NCI-H345 (cell line): ENCODE measurements around the gene ZNF576.
A peak's percentile ranks its signal among the peaks of the same experiment; 100 is the strongest.
"Not testable (repeated sequence)": the region's sequence is repeated elsewhere in the genome, so short reads cannot be mapped to it uniquely, and the experiment has no call there.

Experiments used
- DNase-seq: peaks from one replicate; lab custom pipeline; 2025; lab: John Stamatoyannopoulos, UW

ZNF576 gene

GRCh38 chr19:43575156-43575950 is 21.0 kb upstream of the ZNF576 start, which contains the start of the genes PINLYP and XRCC1:
Gene PINLYP (plus strand): TSS chr19:43575801. CDS start chr19:43577192, 1,391 bp downstream.
Gene XRCC1 (minus strand): TSS chr19:43575527. CDS start chr19:43575458, 69 bp downstream.
- DNase-seq, result peak; percentile 98

DNA sequence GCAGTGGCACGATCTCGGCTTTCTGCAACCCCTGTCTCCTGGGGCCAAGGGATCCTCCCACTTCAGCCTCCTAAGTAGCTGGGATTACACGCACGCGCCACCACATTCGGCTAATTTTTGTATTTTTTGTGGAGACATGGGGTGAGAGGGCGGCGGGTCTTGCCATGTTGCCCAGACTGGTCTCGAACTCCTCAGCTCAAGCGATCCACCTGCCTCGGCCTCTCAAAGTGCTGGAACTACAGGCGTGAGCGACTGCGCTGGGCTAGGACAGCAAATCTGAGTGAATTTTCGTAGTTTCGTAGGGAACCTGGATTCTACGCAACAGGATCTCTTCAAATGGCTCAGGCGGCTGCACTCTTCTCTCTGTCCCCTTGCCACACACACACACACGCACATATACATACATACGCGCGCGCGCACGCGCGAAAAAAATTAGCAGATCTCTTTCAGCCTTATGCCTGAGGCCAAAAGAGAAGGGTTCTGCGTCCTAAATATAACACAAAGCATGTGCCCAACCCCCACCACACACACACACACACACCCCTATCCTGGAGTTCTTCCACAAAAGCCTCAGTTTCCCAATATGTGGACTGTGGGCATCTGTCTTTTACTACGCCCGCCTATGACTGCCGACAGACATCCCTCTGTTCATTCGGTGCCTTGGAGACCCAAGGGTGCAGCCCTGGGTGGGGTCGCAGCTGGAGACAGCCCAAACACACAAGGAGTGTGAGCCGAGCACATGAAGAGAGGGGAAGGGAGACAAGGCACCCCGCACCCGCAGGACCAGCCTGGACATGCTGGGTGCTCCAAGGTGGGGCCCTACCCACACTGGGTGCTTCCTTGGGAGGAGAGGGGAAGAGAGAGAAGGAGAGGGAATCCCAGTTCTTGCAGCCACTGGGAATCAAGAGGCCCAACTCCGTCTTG is 20.2 kb upstream of the ZNF576 start:
- DNase-seq, result peak; percentile 24

GRCh38 chr19:43578787-43579186 is 17.6 kb upstream of the ZNF576 start:
- no peak for DNase-seq

DNA sequence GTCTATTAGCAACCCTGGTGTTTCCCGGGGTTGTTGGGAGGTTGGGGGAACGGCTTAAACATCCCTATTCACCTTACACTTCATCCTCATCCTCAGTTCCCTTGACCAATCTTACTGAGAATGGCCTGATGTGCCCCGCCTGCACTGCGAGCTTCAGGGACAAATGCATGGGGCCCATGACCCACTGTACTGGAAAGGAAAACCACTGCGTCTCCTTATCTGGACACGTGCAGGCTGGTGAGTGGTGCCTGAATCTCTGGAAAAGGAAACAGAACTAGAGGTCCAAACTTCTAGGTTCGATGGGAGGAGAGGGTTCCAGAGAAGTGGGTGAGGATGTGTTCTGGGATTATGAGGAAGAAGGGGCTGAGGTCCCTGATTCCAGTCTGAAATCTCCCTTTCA is 14.9 kb upstream of the ZNF576 start:
- DNase-seq, result no peak

- DNase-seq, result no peak
These were observed 13.9 kb upstream of the ZNF576 start for GRCh38 chr19:43582495-43582894.

GRCh38 chr19:43584484-43584883 is 11.9 kb upstream of the ZNF576 start:
- no peak for DNase-seq

- DNase-seq, result no peak
These were observed 10.0 kb upstream of the ZNF576 start for GRCh38 chr19:43586346-43586745.

- not testable (repeated sequence) for DNase-seq
These were observed 9.4 kb upstream of the ZNF576 start for GRCh38 chr19:43587029-43587428.

DNA sequence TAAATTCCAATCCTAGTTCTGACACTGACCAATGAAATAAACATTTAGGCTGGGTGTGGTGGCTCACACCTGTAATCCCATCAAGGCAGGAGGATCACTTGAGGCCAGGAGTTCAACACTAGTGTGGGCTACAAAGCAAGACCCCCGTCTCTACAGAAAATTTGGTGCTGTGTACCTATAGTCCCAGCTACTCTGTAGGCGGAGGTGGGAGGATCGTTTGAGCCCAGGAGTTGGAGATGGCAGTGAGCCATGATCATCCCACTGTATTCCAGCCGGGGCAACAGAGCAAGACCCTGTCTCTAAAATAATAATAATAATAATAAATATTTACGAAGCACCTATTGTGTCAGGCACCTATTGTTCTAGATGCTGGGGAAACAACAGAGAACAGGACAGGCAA is 7.1 kb upstream of the ZNF576 start:
- DNase-seq, result no peak

GRCh38 chr19:43589678-43590077 is 6.7 kb upstream of the ZNF576 start:
- no peak for DNase-seq

DNA sequence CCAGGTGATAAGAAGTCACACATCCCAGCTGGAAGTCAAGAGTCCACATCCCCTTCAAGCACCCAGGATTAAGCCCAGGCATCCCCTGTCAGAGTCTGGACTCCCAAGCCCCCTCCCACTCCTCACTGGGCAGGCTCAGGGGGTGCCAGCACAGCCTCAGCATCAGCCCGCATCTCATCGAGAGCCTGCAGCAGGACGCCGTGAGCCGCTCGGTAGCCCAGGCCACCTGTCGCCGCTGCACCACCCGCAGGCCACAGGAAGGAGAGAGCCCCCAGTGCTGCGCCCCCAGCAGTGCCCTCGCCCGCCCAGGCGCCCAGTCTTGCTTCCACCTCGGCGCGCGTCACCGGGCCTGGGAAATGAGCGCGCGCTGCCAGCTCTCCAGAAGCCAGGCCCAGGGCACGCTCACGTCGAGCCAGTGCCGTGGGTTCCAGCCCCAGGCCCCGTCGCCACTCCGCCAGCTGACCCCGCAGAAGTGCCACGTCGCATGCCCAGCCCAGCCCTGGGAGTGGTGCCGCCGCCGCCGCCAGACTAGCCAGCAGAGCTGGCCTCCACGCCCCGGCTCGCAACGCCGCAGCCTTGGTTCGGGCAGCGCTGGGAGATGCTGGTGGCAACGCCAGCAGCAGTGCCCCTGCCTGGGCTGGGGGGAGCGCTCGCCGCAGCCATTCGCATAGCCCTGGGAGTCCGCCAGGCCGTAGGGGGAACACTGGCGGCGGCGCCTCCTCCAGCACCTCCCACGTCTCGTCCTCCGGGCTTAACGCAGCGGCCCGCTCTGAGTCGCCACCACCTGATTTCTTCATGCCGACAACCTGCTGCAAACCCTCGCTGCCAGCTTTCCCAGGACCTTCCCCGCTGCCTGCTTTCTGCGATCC is 4.3 kb upstream of the ZNF576 start:
- DNase-seq, result no peak

GRCh38 chr19:43592800-43593350 is 3.5 kb upstream of the ZNF576 start:
- DNase-seq, result no peak

DNA sequence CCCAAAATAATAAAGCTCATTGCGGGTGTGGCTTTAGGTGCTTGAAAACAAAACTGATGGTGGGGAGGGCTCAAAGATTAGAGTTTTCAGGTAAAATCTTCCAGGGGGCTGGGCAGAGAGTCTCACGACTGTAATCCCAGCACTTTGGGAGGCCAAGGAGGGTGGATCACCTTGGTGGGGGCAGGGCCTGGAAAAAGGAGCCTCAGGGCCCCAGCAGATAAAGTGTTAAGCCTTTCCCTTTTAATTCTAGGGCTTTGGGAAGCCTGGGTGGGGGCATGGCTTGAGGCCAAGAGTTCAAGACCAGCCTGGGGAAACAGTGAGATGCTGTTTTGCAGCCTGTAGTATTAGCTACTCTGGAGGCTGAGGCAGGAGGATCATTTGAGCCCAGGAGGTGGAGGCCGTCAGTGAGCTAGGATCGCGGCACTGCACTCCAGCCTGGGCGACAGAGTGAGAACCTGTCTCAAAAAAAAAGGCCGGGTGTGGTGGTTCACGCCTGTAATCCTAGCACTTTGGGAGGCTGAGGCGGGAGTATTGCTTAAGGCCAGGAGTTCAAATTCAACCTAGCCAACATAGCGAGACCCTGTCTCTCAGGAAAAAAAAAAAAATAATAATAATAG is 2.2 kb upstream of the ZNF576 start:
- DNase-seq, result no peak

DNA sequence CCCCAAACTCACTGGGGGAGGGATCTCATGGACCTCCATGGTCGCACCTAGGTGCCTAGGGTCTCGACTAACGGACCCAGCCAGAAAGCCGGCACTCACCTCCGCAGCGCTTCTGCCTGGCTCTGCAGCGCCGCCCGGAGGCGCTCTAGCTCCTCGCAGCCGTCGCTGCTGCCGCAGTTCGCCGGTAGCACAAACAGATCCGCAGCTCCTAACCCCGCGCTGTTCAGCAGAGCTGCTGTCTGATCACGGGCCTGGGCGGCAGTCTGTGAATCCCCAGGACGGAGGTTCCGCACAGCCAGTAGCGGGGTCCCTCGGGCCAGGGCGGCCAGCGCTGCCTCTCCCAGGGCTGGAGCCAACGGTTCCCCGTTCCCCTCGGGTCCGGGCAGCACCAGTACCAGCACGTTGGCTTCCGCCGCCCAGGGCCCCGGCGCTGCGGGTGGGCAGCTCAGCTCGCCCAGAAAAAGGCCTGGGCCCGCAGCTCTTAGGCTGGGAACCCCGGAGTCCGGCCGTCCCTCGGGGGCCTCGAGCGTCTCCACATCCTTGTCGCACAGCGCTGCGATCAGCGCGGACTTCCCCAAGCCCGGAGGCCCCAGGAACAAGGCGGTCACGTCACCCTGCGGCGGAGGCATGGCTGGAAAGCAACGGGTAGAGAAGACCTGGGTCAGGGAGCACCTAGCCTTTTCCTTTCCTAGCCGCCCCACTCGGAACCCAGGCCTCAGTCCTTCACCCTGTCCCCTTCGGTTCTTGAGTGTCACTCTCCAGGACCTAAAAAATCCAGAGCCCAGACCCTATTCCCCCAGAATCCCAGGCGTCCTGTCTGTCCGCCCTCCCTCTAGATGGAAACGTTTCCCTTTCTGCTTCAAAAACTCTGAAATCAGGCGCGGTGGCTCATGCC is 1.4 kb upstream of the ZNF576 start:
- DNase-seq, result no peak

- DNase-seq, result no peak
These were observed 793 bp upstream of the ZNF576 start for GRCh38 chr19:43595605-43595998.

- DNase-seq, result no peak
These were observed 557 bp downstream of the ZNF576 start for GRCh38 chr19:43596842-43597461.

- DNase-seq, result no peak
These were observed 1.5 kb downstream of the ZNF576 start for GRCh38 chr19:43597876-43598275.

DNA sequence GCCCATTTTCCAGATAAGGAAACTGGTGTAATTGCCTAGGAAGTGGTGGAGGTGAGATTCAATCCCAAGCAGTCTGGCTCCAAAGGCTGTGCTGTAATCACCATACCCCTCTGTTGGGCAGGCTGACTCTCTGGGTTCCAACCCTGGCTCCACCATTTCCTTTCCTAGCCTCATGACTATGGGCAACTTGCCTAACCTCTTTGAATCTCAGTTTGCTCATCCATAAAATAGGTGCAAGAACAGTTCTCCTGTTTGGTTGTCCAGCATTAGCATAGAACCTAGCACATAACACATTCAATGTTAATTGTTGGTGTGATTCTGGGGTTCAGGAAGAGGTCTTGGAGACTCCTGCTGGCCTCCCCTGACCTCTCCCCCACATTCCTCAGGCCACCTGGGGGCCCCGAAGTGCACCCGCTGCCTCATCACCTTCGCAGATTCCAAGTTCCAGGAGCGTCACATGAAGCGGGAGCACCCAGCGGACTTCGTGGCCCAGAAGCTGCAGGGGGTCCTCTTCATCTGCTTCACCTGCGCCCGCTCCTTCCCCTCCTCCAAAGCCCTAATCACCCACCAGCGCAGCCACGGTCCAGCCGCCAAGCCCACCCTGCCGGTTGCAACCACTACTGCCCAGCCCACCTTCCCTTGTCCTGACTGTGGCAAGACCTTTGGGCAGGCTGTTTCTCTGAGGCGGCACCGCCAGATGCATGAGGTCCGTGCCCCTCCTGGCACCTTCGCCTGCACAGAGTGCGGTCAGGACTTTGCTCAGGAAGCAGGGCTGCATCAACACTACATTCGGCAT is 2.2 kb downstream of the ZNF576 start:
- DNase-seq, result no peak
